Stimulated activated CD4-positive, alpha-beta T cell treated with anti-CD3 and anti-CD28 coated beads, Interleukin-15, amount 100 ng/mL, for 24 hours (primary cell): ENCODE data around the gene SPAG16.

Experiments
- DNase-seq: peaks from one replicate; pipeline ENCODE4 v3.0.0-alpha.2; 2020

The SPAG16 gene

DNA sequence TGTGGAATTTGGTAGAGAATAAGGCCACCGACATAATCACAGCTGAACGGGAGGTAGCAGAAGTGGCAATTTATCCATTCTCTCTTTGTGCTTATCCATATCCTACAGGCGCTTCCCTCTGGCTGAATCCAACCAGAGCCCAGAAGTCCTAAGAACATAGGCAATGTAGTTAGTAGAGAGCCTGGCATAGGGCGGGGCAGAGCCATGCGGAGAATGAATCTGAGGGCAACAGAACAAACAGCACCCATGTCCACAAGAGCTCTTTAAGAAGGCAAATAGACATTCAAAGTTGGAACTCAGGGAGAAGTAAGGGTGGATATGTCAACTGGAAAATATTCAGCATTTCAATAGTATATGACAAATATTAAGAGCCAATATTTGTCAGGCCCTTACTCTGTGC lies 820.7 kb downstream of the SPAG16 start:
- no peak for DNase-seq

DNA sequence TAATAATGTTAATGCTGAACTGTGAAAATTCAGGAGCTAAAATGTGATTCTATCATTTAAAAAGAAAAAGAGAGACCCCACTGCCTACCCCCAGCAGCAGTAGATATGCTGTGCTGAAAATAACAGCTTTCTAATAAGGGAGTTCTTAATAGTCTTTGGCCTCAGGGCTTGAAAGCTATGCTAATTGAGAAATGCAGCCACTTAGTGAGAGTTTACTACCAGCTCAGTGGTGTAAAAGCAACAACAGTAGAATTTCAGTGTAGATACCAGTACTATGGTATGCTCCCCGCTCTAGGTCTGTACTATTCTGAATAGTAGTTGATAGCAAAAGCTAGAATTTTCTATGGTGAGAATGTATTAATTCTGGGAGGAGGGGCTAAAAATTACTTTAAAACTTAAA lies 823.5 kb downstream of the SPAG16 start:
- no peak for DNase-seq

DNA sequence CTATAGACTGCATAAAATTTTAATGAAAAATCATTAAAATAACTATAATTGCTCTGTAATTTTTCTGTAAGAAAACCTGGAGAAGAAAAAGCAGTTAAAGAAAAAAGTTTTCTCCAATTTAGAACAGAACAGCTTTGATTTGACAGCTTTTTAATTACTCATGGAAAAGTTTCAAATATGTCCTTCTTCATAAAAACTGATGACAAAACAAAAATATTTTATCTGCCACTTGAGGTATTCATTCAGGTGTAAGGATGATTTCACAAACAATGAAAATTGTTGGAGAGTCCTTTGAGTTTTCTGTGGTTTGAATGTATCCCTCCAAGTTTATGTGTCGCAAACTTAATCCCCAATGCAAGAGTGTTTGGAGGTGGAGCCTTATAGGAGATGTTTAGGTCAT lies 824.3 kb downstream of the SPAG16 start:
- no peak for DNase-seq

DNA sequence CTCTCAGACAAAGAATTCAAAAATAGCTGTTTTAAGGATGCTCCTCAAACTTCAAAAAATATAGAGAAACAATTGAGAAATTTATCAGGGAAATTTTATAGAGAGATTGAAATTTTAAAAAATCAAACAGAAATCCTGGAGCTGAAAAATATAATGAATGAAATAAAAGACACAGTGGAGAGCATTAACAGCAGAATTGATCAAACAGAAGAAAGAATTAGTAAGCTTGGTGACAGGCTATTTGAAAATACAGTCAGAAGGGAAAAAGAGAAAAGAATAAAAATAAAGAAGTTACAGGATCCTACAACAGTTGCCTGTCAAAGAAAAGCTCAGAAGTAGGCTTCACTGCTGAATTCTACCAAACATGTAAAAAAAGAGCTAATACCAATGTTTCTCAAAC lies 832.8 kb downstream of the SPAG16 start:
- DNase-seq: no peak

DNA sequence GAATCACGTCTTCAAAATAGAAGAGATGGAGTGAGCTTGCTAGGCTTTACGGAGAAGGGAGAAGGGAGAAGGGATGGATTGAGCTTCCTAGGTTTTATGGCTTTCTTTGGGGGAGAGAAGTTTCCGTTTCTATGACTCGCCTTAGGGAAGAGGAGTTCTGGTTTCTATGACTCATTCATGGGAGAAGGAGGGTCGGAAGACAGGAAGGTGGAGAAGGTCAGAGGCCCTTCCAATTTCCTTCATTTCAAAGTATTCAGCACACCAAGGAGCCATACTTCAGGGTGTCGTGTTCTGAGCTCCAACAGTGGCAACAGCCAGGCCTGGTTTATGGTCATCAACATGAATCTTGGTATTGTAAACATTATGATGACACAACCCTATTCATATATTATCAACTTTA lies 841.9 kb downstream of the SPAG16 start:
- DNase-seq: no peak

- no peak for DNase-seq
Measured at GRCh38 chr2:214127170-214127569, 842.9 kb downstream of the SPAG16 start.

GRCh38 chr2:214127571-214127970 lies 843.3 kb downstream of the SPAG16 start:
- DNase-seq: no peak

DNA sequence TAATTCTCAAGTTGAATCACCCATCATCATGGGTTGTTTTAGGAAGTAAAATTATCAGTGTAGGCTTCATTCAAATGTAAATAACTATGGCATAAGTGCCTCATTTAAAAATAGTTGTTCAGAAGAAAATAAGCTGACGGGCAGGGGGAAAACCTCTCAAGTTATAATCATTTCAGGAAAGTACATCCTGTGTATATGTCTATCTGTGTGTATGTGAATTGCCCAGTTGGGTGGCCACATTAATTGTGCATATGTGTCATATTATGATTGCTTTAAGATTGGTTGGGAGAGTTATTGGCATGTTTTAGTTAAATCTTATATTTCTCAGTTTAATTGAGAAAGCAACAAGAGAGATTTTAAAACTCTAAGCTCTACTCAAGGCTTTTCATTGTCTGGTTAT lies 843.8 kb downstream of the SPAG16 start:
- no peak for DNase-seq

DNA sequence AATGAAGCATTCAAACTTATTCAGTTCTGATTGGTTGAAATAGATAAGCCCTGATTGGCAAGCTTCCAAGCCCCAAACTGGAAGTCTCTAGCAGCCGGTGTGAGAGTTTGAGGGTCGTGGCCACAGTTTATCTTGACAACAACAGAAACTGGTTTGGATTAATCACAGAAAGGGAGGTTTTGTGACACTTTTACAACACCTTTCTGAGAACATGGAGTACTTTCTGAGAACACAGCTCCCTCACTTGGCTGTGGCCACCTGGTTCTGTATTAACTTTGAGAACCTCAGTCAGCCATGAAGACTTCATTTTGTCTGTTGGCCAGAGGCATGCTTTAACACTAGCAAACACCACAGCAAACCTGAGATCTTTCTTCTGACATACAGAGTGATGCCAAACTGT lies 845.9 kb downstream of the SPAG16 start:
- no peak for DNase-seq

DNA sequence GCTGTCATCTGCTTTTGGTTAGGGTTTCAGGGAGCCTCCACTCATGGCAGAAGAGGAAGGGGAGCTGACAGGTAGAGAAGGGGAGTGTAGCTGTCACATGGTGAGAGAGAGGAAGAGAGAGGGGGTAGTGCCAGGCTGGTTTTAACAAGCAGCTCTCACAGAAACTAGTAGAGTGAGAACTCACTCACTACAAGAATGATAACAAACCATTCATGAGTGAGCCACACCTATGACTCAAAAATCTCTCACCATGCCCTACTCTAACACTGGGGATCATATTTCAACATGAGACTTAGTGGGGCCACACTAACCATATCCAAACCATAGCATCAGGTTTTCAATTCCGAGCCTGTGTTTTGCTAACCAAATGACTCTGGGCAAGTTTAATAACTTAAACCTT lies 851.7 kb downstream of the SPAG16 start:
- DNase-seq: no peak

DNA sequence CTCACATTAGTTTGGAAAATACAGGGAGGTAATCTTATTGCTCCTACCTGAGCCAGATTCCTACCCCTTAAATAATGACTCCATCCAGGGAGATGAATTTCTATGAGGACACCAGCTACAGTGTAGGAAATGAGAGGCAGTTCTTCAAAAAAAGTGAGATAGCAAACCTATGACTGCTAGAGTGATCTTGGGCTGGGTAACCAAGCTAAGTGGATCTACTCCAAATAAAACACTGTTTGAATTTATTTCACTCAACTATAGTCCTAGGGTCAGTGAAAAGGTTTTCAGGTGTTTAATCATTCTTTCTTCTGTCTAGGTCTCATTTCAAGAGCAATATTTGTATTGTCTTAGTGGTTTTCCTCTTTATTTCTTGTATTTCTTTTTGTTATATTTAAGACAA lies 854.5 kb downstream of the SPAG16 start:
- no peak for DNase-seq

- DNase-seq: no peak
Measured at GRCh38 chr2:214139630-214140284, 855.5 kb downstream of the SPAG16 start.

DNA sequence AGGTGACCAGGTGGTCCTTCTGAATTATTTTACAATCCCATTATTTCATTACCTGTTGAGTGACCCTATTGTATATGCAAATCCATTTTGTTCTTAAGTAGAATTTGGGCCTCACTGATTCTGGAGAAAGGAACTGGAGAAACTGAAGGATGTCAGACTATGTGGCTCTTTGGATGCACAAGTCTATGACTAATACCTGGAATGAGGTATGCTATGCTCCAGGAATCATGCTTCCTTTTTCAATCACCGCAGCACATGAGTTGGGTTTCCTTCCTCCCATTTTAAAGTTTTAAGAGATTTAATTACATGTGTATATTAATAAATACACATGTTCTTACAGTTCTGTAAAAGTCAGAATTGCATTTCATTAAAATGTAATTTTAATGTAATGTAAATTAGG lies 872.7 kb downstream of the SPAG16 start:
- no peak for DNase-seq

GRCh38 chr2:214158851-214159250 lies 874.6 kb downstream of the SPAG16 start:
- no peak for DNase-seq

GRCh38 chr2:214169281-214169680 lies 885.0 kb downstream of the SPAG16 start:
- DNase-seq: no peak

- no peak for DNase-seq
Measured at GRCh38 chr2:214169736-214170135, 885.5 kb downstream of the SPAG16 start.

DNA sequence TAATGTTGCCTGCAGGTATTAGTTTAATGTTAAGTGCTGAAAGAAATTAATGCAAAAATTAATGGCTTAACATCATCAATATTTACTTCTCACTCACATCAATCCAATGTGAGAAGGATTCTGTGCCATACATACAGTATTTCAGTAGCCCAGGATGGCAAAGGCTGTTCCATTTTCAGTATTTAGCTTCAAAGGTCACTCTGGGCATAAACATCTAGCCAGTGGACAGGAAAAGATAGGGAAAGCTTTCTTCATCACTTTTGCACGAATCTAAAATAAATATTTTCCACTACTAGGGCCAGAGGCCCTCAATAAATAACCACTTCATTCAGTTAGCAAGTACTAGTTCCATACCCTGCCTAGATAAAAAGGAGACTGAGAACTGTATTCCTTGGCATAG lies 890.3 kb downstream of the SPAG16 start:
- no peak for DNase-seq

DNA sequence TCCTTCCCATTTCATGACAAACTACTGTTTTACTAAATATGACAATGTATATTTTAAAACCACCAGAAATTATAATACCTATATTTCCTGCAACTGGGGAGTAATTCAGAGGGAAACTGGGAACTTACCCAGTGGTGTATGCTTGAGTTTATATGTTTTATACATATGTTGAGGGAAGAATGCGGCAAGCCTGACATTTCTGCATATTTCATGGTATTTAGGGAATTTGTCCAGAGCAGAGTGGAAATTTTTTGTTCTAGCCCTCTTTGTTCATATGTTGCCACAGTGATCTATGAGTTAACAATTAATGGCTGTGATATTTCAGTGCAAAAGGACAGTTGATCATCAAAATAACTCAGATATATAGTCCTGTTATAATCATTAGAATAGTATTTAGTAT lies 895.8 kb downstream of the SPAG16 start:
- DNase-seq: no peak

DNA sequence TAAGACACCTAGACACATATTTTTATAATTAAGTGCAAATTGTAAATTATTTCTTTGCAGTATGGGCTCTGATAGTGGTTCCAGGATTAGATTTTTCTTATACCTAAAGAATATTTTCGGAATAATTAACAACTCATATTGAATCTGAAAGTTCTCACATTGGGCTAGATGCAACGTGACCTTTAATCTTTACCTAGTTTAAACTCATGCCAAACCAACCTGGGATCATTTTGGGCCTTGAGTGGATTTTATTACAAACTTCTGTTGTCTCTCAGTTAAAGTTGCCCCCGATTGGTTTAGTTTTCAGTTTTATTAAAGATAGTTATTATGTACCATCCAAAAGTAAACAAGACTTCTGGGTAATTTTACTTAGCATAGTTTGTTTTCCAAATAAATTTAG lies 896.4 kb downstream of the SPAG16 start:
- no peak for DNase-seq

DNA sequence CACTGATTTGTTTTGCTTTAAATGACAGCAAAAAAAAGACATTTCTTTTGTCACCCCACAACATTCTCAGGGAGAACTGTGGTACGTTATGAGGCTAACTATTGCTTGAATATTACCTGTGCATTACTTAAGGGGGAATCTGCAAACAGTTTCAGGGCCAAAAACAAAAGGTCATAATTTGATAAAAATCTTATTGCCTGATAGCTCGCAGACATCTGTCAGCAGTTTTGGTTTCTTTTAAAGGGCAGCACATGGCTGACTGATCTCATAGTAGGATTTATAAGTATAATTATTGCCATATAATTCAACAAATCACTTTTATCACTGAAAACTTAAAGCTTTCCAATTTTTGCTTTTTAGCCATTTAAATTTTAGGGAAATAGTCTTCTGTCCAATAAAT lies 900.2 kb downstream of the SPAG16 start:
- no peak for DNase-seq

- DNase-seq: no peak
Measured at GRCh38 chr2:214185546-214185945, 901.3 kb downstream of the SPAG16 start.

- no peak for DNase-seq
Measured at GRCh38 chr2:214192711-214193110, 908.4 kb downstream of the SPAG16 start.

DNA sequence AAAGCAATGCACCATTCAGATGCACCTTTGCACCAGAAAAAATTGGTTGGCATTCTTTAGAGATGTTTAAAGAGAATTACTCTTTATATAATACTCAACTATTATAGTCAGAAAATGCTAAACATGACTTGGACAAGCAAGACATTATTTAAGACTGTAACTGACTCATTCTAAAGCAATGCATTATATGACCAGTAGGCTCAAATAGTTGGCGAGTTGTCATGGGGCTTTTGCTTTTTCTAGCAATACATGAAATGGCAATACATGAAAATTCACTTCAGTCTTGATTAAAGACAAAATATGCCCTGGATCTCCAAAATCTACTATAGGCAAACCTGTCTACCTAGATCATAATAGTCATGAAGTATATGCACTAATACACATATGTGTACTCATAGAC lies 909.7 kb downstream of the SPAG16 start:
- DNase-seq: no peak

DNA sequence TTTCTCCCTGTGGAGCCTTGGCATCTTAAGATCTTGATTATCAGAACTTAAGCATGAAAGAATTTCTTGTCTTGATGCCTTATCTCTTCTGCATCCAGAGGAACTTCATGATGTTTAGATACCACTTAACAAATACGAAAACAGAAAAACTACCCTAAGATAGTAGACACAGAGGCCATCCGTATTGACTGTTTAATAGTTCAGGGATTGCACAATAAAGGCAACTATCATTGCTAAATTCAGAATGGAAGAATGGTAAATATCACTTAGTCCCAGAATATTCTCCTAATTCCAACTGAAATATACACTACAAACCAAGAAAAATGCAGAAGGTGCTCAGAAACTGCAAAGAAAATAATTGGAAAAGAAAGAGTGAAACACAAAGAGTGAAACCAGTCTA lies 912.0 kb downstream of the SPAG16 start:
- DNase-seq: no peak

- no peak for DNase-seq
Measured at GRCh38 chr2:214201892-214202291, 917.6 kb downstream of the SPAG16 start.

DNA sequence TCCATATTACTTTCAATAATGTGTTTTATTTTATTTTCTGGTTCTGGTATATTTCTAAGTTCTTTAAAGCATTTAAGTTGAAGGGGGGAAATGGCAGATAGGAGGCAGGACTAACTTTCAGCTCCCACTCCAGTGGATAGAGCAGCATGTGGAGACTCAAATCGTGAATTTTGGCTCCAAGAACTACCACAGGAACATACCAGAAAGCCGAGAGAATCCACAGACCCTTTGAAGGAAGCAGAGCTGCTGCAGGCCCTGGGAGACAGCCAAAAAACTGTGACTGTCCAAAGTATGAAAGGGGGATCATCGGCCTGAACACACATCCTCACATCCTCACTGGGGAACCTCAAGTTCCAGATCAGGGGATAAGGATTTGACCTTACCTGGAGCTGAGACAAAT lies 919.0 kb downstream of the SPAG16 start:
- no peak for DNase-seq
